Inflammatory macrophage (primary cell): ENCODE results near the gene MXRA8.
"Not testable (repeated sequence)": the region's sequence is repeated elsewhere in the genome, so short reads cannot be mapped to it uniquely, and the experiment has no call there.

Experiments
- DNase-seq, 2 donors: peaks; one replicate each; pipeline ENCODE4 v3.0.0-alpha.2; 2020 to 2022
- total RNA-seq, 18 experiments: gene quantifications; one replicate each; lab custom pipeline; 2026; ENCODE audit warnings: mixed read lengths in 6 of 18, inconsistent platforms in 2 of 18; lab: John Stamatoyannopoulos, UW

The MXRA8 gene, protein sequence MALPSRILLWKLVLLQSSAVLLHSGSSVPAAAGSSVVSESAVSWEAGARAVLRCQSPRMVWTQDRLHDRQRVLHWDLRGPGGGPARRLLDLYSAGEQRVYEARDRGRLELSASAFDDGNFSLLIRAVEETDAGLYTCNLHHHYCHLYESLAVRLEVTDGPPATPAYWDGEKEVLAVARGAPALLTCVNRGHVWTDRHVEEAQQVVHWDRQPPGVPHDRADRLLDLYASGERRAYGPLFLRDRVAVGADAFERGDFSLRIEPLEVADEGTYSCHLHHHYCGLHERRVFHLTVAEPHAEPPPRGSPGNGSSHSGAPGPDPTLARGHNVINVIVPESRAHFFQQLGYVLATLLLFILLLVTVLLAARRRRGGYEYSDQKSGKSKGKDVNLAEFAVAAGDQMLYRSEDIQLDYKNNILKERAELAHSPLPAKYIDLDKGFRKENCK
- total RNA-seq: 0 to 0.13 (median 0.03) reads per million in 18 experiments

DNA sequence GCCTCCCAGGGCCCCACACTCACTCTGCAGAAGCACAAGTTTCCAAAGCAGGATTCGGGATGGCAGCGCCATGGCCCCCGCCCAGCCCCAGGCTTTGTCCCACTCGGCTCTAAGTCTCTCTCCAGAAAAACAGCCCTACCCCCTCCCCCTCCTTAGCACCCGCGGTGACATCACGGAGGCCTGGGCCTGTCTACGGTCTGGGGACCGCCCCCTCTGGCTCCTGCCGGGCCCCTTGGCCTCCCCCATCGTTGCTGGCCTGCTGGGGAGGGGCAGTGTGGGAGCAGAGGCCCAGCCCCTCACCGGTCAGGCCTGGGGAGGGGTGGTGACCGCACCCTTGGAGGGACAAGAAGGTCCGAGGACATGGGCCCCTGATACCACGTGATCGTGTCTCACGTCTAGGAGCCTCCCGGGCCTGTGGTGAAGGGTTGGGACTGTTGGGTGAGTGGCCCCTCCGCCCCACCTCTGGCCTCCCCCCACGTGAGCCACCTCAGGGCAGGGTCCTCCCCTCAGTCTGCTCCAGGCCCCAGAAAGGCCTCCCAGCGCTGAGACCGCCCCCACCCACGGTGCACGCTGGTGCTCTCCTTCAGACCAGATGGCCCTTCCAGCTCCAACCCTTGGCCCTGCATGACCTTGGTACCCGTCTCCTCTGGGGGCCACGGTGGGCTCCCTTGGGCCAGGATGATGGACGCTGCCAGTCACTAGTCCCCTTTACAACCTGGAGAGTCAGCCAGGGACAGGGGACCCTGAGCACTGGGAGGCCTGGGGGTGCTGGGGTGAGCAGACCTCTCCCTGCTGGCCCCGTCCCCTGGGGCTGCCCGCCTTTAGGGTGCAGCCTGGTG, at the start of gene MXRA8:
Gene MXRA8, minus strand, starts transcription at position 123 of the 839 bp plus-strand sequence. Its CDS starts 51 bp downstream, at position 72.
- DNase-seq: no peak

DNA sequence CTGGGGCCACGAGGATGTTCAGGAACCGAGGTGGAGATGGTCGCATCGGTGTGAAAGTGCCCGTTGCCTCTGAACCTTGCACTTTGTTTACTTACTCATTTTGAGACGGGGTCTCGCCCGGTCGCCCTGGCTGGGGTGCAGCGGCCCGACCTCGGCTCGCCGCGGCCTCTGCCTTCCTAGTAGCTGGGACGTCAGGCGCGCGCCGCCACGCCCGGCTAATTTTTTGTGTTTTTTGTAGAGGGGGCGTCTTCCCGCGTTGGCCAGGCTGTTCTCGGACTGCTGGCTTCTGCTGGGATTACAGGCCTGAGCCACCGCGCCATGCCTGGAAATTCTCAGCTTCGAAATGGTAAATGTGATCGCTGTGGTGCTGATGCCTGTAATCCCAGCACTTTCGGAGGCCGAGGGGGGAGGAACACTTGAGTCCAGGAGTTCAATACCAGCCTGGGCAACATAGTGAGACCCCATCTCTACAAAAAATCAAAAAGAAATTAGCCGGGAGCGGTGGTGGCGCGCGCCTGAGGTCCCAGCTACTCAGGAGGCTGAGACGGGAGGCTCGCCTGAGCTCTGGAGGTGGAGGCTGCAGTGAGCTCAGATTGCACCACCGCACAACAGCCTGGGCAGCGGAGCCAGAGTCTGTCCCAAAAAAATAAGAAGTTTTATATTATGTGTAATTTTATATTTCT, 49.4 kb upstream of the MXRA8 start:
- peak in 1 of 2 donors; percentile 36 for DNase-seq

DNA sequence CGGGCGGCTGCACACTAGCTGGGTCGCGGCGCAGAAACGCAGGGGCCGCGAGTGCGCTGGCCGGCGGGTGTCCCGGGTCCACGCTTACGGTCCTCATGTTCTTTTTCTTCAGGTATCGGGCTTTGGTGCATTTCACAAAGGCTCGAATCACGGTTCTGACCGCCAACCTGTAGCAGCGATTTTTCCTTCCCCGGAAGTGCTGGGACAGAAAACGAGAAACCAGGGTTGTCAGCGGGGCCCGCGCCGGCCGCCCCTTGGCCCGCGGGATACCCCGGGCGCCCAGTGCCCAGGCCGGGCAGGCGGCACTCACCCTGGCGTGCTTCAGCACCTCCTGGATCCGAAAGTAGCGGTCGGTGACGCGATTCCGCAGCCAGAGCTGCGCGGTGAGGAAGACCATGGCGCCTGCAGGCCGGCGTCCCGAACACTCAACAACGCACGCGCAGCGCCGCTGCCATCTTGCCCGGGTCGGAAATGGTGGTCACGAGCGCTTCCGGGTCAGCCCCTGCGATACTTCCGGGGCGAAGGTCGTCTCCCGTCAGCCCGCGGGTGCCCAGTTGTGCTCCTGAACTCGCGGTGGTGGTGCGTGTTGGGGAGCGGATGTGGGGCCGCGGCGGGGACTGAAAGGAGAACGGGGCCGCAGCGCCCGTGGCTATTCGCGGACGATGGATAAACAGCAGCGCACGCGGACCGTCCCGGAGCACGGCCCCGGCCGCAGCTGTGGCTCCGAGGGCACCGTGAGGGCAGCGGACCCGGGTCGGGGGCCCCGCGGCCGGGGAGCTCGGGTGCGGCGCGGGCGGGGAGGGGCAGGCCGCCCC, 48.7 kb upstream of the MXRA8 start, which contains the start of gene MRPL20:
Gene MRPL20, minus strand, starts transcription at position 473 of the 815 bp plus-strand sequence. Its CDS starts 76 bp downstream, at position 397.
- DNase-seq: peak; percentile 94 to 95

DNA sequence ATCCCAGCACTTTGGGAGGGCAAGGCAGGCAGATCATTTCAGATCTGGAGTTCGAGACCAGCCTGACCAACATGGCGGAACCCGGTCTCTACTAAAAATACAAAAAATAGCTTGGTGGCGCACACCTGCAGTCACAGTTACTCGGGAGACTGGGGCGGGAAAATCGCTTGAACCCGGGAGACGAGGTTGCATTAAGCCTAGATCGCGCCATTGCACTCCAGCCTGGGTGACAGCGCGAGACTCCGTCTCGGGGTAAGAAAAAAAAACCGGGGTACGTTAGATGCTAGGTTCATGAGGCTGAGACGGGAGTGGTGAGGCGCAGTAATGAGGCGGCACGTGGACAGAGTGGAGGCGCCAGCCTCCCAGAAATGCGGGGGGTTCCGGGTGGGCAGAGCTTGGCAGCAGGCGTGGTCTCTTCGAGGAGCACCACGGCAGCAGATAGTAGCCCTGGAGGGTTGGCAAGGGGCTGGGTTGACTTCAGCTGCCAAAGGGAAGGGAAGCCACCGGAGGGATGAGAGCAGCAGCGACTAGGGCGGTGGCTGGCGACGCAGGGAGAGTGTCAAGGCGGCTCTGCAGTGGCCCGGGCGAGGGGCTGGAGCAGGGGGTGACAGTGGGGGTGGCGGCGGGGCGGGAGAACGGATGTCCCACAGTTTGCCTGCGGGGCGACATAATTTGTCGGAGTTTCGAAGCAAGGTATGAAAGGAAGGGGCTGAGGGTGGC, 47.9 kb upstream of the MXRA8 start:
- DNase-seq: no peak

DNA sequence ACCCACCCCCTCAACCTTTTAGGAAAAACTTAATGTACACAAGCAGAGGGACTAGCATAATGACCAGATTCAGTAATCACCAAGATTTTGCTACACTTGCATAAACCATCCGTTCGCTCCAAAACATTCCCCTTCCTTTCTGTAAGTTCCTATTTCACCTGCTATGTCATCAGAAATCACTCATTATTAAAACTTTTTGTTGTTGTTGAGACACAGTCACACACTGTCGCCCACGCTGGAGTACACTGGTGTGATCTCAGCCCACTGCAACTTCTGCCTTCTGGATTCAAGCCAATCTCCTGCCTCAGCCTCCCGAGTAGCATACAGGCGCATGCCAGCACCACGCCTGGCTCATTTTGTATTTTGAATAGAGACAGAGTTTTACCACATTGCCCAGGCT, 45.3 kb upstream of the MXRA8 start:
- peak; percentile 78 to 85 for DNase-seq

DNA sequence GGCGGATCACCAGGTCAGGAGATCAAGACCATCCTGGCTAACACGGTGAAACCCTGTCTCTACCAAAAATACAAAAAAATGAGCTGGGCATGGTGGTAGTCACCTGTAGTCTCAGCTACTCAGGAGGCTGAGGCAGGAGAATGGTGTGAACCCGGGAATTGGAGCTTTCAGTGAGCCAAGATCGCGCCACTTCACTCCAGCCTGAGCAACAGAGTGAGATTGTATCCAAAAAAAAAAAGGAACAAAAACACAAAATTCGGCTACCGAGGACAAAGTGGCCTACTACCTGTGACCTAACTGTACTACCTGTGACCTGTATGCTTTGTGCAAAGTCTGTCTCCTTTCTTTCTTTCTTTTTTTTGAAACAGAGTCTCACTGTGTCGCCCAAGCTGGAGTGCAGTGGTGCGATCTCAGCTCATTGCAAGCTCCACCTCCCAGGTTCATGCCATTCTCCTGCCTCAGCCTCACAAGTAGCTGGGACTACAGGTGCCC, 44.6 kb upstream of the MXRA8 start:
- not testable (repeated sequence) for DNase-seq

DNA sequence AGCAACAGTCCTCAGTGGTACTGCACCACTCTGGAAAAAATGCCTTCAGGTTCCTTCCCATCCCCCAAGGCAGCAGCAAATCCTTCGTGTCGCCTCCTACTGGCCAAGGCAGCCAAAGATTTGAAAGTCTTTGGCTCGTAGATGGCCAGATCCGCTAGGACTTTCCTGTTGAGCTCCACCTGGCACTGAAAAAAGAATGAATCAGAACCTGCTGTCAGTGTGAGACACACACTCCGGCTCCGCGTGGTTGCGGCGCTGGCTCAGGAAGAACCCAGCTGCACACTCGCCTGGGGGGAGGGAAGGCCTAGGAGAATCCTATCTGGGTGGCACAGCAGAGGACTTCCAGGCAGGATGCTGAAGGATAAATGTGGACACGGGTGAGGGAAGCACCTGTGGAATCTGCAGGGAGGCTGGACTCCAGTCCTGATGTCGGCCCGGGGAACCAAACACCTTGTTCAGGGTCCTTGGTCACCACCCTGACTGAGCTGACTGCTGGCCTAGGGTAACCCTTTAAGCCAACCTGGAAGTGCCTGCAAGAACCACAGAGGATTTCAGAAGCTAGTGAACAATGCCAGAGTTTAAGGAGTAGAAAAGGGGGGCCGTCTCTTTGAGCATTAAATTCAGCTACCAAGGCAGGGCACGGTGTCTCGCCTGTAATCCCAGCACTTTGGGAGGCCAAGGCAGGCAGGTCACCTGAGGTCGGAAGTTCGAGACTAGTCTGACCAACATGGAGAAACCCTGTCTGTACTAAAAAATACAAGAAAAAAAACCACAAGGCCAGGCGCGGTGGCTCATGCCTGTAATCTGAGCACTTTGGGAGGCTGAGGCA, 43.9 kb upstream of the MXRA8 start:
- peak in 1 of 2 donors; percentile 48 for DNase-seq

DNA sequence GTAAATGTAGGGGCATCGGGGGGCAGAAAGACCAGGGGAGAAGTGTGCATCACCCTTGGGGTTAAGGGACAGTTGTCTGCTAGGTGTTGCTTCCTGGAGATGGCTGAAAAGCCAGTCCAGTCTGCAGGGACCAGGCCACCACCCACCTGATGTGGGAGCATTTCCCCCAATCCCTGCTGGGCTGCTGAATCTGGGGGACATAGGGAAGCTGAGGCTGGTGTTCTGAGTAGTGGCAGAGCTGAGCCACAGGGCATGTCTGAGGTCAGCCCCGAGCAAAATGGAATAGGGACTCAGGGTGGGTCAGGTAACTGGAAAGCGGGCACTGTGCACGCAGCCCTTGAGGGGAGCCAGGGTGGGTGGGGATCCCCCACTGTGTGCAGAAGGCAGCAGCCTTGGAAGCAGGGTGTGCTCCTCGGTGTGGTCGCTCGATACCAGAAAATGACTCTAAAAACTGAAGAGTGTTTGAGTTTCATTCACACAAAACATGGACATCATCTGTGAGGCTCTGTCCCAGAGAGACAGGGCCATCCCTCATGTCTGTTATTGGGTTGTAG, 43.2 kb upstream of the MXRA8 start:
- no peak for DNase-seq

DNA sequence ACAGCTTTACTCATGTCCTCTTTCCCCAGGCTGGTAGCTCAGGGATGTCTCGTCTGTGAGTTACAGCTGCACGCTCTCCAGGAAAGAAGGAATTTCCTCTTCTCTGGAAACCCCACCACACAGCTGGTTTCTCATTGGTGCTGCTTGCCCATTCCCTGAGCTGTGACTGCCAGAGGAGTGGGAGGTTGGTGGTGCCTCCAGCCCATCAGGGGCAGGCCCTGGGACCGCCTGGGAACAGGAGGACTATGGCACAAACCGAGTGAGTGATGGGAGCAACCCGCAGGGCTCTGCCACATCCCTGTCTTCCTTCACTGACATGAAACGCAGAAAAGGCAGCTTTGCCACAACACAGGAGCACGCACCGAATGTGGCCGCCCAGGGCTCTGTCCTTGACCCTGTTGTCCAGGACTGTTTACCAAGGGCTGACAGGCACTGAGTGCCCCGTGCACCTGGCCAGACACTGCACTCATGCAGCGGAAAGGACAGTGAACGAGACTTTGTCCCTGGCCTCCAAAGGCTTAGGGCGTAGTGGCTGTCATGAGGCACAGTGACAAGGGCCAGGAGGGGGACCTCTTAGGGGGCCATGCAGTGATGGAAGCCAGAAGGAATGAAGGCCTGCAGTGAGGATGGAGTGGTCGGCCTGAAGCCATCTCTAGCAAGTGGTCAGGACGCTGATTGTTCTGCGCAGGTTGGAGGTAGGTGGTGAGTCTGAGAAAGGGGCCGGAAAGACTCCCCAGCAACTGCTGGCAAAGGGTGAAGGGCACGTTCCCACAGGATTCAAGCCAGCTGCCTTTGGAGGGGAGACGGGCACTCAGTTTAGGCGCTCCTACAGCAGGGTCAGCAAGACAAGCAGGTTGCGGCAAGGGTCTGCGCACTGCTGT, 42.5 kb upstream of the MXRA8 start:
- DNase-seq: no peak

DNA sequence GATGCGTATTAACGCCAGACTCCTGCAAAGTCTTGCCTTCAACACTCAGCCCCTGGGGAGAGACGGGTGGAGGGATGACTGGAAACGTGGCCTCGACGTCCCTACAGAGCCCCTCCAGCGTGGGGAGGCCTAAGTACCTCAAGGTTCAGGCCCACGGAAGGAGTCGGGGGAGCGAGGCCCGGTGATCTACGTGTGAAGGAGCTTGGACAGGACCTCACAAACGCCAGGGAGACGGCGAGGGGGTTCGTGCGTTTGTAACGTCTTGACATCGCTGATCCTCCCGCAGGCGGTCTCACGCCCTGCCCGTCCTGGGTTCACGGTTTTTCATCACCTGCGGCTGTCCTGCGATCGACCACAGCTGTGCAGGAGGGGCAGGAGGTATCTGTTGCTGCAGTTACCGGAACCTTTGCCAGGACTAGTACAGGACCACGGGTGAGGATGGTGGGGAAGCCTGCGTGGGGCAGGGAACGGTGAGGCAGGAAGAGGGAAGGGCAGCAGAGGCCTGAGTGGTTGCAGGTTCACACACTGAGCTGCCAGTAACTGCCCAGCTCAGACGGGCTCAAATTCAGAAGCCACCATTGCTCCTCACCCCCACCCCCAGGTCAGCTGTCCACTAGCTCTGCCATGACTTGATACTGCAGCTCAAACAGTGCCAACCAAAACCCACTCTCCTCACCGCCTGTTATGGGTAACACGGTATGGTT, 41.7 kb upstream of the MXRA8 start:
- DNase-seq: no peak

DNA sequence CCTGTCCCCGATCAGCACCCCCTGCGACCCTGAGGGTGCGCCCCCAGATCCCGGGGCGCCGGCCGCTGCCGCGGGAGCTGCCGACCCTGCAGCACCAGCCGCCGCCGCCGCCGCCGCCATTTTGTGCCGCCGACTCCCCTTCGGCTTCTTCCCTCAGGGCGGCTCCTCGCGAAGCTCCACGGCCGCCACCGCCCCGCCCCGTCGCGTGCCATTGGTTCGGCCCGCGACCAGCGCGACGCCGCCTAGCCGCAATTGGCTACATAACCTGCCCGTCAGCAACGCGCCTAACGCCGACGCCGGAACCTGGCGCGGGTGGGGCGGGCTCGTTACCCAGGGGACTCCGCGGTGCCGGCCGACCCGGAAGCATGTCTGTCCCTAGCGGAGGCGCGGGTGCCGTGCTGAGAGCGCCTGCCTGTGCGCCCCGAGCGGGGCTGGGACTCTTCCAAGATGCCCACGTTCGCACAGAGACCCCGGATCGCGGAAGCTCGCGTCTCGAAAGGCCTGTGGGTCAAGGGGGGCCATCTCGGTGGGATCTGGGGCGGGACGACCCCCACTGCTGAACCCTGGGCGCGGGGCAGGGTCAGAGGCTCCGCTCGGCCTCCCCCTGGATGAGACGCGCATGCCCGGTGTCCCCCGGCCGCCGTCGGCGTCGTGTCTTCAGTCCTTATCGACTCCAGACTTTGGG, 41.0 kb upstream of the MXRA8 start, which contains the start of gene CCNL2:
Gene CCNL2, minus strand, starts transcription at position 149 of the 685 bp plus-strand sequence. Its CDS starts 29 bp downstream, at position 120.
- DNase-seq: peak; percentile 99 to 100

DNA sequence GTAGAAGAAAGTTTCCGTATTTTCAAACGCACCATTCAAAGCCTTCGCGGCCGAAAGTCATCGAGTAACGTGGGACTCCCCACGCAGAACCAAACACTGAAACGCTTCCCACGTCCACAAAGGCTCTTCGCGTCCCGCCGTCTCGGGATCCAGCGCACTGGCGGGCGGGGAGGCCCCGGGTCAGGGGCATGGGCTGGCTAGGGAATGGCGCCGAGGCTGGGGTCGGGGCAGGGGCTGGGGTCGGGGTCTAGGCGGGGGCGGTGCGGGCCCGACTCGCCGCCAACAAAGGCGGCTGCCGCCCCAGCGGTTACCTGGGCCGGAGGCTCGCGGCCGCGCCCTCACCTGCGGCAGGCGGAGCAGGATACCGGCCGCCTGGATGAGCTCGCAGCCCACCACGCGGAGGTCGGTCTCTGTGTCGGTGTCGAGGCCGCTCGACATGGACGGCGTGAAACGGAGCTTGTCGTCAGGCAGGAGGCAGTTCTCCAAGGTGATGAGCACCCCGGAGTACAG, 40.4 kb upstream of the MXRA8 start:
- peak in 1 of 2 donors; percentile 61 for DNase-seq

DNA sequence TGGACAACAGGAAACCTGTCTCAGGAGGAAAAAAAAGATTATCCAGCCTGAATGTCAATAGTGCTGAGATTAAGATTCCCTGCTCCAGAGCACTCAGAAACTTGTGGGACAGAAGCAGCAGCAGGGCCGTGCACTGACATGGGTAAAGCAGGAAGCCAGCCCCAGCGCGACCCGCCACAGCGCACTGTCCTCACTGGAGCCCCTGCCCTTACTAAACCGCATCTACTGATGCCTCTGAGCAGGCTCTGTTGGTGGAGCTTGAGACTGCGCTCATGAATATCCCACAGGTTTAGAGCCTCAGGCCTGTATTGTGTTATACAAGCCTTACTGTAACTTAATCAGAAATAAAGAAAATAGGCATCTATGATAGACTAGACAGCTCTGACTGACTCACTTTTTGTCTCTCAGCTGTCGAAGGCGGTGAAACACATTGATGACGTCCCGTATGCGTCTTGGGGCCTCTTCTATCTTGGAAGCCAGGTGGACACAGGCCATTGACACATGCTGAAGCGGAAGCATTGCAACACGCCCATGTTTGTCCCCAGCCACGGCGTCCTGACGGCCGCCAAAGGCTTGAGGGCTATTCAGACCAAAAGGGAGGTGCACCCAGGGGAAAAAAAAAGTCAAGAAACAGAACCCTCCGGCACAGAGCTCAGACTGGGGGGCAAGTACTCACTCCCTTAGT, 39.6 kb upstream of the MXRA8 start:
- DNase-seq: no peak

DNA sequence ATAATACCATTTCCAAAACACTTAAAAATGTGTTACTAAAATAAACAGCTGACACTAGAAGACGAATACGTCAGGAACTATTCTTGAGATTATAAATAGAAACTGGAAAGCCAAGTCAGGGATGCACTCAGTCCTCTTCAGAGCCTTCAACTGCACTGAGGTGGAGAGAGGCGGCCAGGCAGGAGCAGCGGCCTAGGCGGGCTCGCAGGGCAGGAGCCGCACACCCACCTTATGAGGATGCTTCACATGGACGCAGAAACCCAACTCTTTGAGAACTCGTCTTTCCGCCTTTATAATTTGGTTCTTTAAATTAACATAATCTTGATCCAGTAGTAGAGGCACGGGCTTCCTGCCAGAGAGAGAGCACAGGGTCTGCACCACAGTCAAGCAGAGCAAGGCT, 36.8 kb upstream of the MXRA8 start:
- DNase-seq: no peak

DNA sequence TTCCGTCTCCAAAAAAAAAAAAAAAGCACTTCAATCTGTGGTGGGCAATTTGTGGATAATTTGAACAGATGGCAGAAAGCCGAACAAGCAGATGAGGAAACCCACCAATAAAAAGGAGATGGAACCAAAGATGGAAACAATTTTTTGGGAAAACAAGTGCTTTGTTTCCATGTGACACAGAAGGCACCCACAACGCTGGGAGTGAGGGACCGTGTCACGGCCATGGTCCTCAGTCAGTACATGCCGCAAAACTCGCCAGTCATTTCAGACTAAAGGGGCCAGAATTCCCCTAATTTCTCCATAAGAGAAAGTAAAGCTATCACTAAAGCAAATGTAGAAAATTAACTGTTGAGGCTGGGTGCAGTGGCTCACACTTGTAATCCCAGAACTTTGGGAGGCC, 35.8 kb upstream of the MXRA8 start:
- no peak for DNase-seq

DNA sequence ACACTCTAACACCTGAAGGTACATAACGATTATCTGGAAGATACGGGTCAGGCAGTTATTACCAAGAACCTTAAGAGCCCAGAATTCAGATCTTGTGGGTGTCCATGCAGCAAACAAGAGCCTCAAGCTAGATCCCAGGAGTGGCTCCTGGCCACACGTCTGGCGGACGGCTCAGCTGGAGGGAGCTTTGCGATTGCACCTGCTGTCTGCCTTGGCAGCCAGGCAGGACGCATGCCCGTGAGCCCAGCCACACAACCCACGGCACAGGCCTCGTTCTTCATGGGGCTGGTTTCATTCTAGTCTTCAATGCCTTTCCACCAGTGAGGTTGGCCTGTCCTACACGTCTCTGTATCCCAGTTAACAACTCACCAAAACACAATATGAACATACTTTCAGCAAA, 35.1 kb upstream of the MXRA8 start:
- no peak for DNase-seq
